Esophagus squamous epithelium (tissue), 4 donors: ENCODE data around the gene OR10C1.

Source experiments
- CTCF ChIP-seq, 6 experiments: fragments of 450-650 bp in 4 of 6; fragments of 200-600 bp in 2 of 6; sonication (generic) in 2 of 6; IDR thresholded peaks; one replicate each; pipeline ENCODE4 v1.5.1; 2016 to 2019; ENCODE audit warnings: antibody characterized with exemption in 6 of 6, mild to moderate bottlenecking in 4 of 6, moderate library complexity in 4 of 6
- POLR2A ChIP-seq, 4 donors: fragments of 450-650 bp; IDR thresholded peaks; one replicate each; pipeline ENCODE4 v1.6.1; 2017; ENCODE audit warnings: antibody characterized with exemption in 4 of 4, mild to moderate bottlenecking in 4 of 4, moderate library complexity in 3 of 4

- no peak for TF ChIP-seq CTCF (IDR thresholded peaks at IDR 0.05)
- TF ChIP-seq POLR2A (IDR thresholded peaks at IDR 0.05): no peak
Observed at GRCh38 chr6:29414588-29414987, 24.5 kb upstream of the OR10C1 start, which contains the start of gene OR12D1.
